ENCODE results near the gene FAM50A.
"Not testable (repeated sequence)": the region's sequence is repeated elsewhere in the genome, so short reads cannot be mapped to it uniquely, and the experiment has no call there.

FAM50A gene

DNA sequence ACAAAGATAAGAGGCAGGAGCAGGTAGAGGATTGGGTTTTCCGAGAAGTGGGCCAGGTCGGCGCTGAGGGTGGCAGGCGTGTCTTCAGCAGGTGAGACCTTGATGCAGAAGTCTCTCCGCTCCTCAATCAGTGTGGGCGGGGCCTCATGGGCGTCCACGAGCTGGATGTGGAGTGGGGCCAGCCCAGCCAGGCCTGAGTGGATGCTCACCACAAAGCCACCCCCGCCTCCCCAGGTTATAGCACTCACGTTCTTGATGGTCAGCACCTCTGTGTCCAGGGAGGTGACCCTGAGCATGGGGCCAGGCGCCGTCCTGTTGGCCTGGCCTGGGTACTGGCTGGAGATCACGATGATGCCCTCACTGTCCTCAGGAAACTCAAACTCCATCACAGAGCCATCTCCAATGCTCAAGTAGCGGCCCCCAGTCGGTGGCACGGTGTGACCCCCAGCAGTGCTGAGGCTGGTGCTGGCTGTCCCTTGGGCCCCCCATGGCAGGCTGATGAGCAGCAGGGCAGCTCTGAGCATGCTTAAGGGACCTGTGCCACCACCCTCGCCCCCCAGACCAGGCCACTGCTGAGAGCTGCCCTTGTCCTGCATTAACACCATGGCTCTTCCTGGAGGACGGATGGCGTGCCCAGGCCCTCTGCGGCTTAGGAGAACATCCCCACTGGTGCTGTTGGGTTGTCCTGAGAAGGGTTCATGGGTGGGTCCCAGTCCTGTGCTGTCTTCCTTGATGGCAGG is 44.6 kb downstream of the FAM50A start:
- no peak overlapping the region; the same call in 1 of the 2 replicates for H3K27ac ChIP-seq
- TF ChIP-seq, protein P1, sequence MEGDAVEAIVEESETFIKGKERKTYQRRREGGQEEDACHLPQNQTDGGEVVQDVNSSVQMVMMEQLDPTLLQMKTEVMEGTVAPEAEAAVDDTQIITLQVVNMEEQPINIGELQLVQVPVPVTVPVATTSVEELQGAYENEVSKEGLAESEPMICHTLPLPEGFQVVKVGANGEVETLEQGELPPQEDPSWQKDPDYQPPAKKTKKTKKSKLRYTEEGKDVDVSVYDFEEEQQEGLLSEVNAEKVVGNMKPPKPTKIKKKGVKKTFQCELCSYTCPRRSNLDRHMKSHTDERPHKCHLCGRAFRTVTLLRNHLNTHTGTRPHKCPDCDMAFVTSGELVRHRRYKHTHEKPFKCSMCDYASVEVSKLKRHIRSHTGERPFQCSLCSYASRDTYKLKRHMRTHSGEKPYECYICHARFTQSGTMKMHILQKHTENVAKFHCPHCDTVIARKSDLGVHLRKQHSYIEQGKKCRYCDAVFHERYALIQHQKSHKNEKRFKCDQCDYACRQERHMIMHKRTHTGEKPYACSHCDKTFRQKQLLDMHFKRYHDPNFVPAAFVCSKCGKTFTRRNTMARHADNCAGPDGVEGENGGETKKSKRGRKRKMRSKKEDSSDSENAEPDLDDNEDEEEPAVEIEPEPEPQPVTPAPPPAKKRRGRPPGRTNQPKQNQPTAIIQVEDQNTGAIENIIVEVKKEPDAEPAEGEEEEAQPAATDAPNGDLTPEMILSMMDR (conservative IDR thresholded peaks at IDR 0.05): no peak
- TF ChIP-seq ZFX (IDR thresholded peaks at IDR 0.05): no peak

DNA sequence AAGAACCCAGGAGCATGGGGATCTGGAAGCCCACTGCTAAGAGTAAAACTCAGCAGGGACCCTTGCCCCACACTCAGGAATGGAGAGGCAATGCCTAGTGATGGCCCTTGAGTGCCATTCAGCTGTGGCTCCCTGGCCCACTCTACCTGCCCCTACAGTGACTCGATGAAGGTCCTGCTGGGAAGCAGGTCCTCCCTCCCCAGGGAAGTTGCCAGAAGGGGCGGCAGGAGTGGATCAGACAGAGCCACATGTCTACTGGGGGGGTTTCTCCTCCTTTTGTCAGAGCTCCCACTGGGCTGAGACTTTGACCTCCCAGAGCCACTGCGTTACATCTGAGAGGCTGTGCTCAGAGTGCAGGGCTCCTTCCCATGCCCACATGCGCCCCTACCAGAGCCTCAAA is 45.2 kb downstream of the FAM50A start:
- no peak for TF ChIP-seq ZFX (IDR thresholded peaks at IDR 0.05)
- TF ChIP-seq, protein P1 (conservative IDR thresholded peaks at IDR 0.05): no peak
- H3K27ac ChIP-seq: peak overlapping the region; percentile 90

DNA sequence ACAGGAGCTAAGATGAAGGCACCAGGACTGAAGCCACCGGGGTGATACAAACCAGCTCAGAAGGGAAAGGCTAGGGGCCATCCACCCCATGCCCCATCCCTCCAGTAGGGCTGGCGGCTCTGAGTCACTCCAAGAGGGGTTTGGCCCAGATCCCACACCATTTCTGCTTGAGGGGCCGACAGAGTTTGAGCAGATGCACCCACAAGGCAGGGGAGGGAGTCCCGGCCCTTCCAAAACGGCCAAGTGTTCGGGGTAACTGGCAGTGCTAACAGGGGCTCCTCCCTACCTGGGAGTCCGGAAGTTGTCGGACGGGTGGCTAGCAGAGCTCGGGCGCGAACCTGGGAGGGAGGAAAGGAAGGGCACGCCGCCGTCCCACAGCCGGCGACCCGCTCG is 46.1 kb downstream of the FAM50A start:
- TF ChIP-seq, protein P1 (conservative IDR thresholded peaks at IDR 0.05): no peak
- no peak for TF ChIP-seq ZFX (IDR thresholded peaks at IDR 0.05)
- H3K27ac ChIP-seq: peak overlapping the region; percentile 90

DNA sequence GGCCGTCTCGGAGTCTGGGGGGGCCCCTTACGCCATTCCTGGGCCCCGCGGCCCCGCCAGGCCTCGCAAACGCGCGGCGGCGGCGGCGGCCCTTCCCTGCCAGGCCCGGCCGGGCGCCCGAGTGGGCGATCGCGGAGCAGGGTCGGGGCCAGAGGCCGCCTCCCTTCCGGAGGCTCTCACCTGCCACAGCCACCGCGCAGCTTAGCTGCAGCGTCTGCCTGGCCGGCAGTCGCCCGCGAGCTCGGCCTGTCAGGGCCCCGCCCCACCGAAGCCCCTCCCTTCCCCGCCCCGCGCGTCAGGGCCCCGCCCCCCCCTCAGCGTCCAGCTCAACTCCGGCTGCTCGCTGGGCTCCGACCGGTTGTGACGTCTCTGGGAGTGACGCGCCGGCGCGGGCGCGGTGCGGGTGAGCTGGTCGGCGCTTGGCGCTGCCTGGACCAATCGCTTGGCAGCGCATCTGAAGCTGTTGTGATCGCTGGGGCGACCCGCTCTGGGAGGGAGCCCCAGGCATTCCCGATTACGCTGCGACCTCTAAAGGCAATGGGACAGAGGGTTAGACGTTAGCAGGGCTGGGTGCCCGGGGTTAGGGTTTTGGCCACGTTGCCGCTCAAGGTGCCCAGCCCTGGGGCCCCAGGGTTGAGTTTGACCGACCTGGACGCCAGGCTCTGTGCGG is 46.6 kb downstream of the FAM50A start, which contains the start of gene SLC10A3:
Gene SLC10A3 (minus strand): TSS at position 216 of the 670 bp plus-strand sequence. CDS start 1,689 bp downstream, outside the sequence.
- H3K27ac ChIP-seq: peak within 1 kb of the TSS; percentile 90
- TF ChIP-seq, protein P1 (conservative IDR thresholded peaks at IDR 0.05): no peak
- peak; percentile 47 for TF ChIP-seq ZFX (IDR thresholded peaks at IDR 0.05)

DNA sequence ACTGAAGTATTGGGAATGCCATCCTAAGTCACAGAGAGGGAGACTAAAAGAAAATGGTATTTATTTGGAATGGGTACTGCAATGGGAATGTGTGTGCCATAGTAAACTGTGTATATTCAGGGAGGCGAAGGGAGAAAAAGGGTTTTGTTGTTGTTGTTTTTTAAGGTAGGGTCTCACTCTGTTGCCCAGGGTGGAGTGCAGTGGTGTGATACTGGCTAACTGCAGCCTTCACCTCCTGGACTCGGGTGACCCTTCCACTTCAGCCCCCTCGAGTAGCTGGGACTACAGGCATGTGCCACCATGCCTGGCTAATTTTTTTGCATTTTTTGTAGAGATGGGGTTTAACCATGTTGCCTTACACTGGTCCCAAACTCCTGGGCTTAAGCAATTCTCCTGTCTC is 50.8 kb downstream of the FAM50A start:
- TF ChIP-seq ZFX (IDR thresholded peaks at IDR 0.05): no peak
- TF ChIP-seq, protein P1 (conservative IDR thresholded peaks at IDR 0.05): no peak
- H3K27ac ChIP-seq: no peak overlapping the region

DNA sequence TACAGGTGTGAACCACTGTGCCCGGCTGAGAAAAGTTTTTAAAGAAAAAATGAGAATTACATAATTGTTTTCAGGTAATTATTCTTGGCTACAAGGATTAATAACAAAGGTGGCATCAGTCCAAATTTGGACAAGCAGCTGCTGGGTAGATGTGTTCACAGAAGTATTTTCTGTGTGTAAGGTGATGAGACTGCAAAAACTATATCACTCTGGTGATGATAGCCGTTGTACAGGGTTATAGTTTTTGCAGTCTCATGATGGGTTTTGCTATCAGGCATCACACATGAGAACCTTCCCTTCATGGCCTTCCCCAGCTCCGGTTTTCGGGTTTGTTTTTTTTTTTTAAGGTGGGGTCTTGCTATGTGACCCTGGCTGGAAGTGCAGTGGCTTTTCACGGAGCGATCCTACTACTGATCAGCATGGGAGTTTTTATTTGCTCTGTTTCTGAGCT is 51.6 kb downstream of the FAM50A start:
- no peak overlapping the region for H3K27ac ChIP-seq
- TF ChIP-seq, protein P1 (conservative IDR thresholded peaks at IDR 0.05): no peak
- no peak for TF ChIP-seq ZFX (IDR thresholded peaks at IDR 0.05)

DNA sequence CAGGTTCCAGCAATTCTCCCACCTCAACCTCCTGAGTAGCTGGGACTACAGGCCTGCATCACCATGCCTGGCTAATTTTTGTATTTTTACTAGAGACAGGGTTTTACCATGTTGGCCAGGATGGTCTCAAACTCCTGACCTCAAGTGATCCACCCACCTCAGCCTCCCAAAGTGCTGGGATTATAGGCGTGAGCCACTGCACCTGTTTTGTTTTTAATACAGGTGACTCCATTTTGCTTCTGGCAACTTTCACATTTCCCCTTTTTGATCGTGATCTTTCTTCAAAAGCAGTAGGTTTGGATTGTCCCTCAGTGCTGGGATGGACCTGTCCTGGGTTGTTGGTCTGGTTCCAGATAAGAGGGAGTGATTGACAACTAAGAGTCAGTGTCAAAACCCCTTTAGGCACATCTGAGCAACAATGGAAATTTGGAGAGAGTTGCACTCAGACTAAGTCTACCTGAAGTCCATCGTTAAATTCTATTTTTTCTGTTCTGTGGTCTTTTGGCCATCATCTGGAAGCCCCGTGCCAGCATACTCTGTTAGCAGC is 52.7 kb downstream of the FAM50A start:
- not testable (repeated sequence) for H3K27ac ChIP-seq
